PC-3 (cell line): ENCODE data around the gene CASZ1. TPM values are rescaled to one million over a fixed set of nuclear protein-coding genes. Genes with fewer than 3 reads are reported as not detected.

Experiments
- ATAC-seq: fragments of 200-7000 bp; cut with Tn5 transposase; 2 replicates; pipeline ENCODE4 v1.9.1; 2020; ENCODE audit warnings: mild to moderate bottlenecking, moderate library complexity
- BruUV-seq: library from RNA; stranded (reverse); fragments of 400-500 nt; replicated peaks from 2 replicates; lab custom pipeline; 2021; lab: Mats Ljungman, UMichigan
- CTCF ChIA-PET: fragments of 300-600 bp; sonication (Branson Sonifier 250); formaldehyde crosslinking; loops from one replicate; lab custom pipeline; 2022; ENCODE audit warnings: antibody characterized with exemption; lab: Charles Lee
- POLR2A ChIA-PET: fragments of 300-600 bp; sonication (Branson Sonifier 250); formaldehyde crosslinking; loops from one replicate; lab custom pipeline; 2022; ENCODE audit warnings: antibody characterized with exemption; ENCODE audit not compliant: unreplicated experiment; lab: Charles Lee
- DNase-seq: peaks from one replicate; pipeline ENCODE4 v3.0.0-alpha.2; 2015
- H2AFZ ChIP-seq: fragments of 300-600 bp; sonication (generic); 2 replicates; pipeline ENCODE4 v1.6.0; 2016; ENCODE audit warnings: antibody characterized with exemption, low read length
- H3F3A ChIP-seq: fragments of 300-600 bp; sonication (generic); one replicate; pipeline ENCODE4 v1.6.0; 2017; ENCODE audit warnings: antibody characterized with exemption, low read length, control low read depth, mild to moderate bottlenecking; ENCODE audit not compliant: unreplicated experiment
- H3K27ac ChIP-seq: fragments of 300-600 bp; sonication (generic); 2 replicates; pipeline ENCODE4 v1.5.1; 2016; ENCODE audit warnings: mild to moderate bottlenecking, low read length
- H3K27me3 ChIP-seq: fragments of 300-600 bp; sonication (generic); 2 replicates; pipeline ENCODE4 v1.6.1; 2016; ENCODE audit warnings: low read length, mixed read lengths
- H3K36me3 ChIP-seq: fragments of 300-600 bp; sonication (generic); 2 replicates; pipeline ENCODE4 v1.6.1; 2016; ENCODE audit warnings: low read depth, mixed run types, low read length, mixed read lengths
- H3K4me1 ChIP-seq: fragments of 300-600 bp; sonication (generic); 2 replicates; pipeline ENCODE4 v1.5.1; 2016; ENCODE audit warnings: low read length; ENCODE audit not compliant: insufficient read depth
- H3K4me2 ChIP-seq: fragments of 300-600 bp; sonication (generic); 2 replicates; pipeline ENCODE4 v1.6.0; 2016; ENCODE audit warnings: low read length
- H3K4me3 ChIP-seq: fragments of 300-600 bp; sonication (generic); 2 replicates; pipeline ENCODE4 v1.5.1; 2016; ENCODE audit warnings: mild to moderate bottlenecking, low read length, mixed read lengths
- H3K79me2 ChIP-seq: fragments of 300-600 bp; sonication (generic); 2 replicates; pipeline ENCODE4 v1.6.1; 2017; ENCODE audit warnings: low read length, mixed read lengths
- H3K9ac ChIP-seq: fragments of 300-600 bp; sonication (generic); 2 replicates; pipeline ENCODE4 v1.6.0; 2016; ENCODE audit warnings: mild to moderate bottlenecking, low read length
- H3K9me2 ChIP-seq: fragments of 300-600 bp; sonication (generic); replicated peaks from 2 replicates; pipeline ENCODE4 v1.6.1; 2016; ENCODE audit warnings: mixed run types, low read length, mixed read lengths
- H3K9me3 ChIP-seq: fragments of 300-600 bp; sonication (generic); 2 replicates; pipeline ENCODE4 v1.6.1; 2016; ENCODE audit warnings: low read length, mixed read lengths
- H4K20me1 ChIP-seq: fragments of 300-600 bp; sonication (generic); 2 replicates; pipeline ENCODE4 v1.6.1; 2016; ENCODE audit warnings: low read length, mixed read lengths
- CTCF ChIP-seq: fragments of 300-600 bp; sonication (generic); conservative IDR thresholded peaks from 2 replicates; pipeline ENCODE4 v1.5.1; 2017; ENCODE audit warnings: antibody characterized with exemption, low read depth, mild to moderate bottlenecking, low read length
- EZH2 ChIP-seq: fragments of 300-600 bp; sonication (generic); IDR thresholded peaks from one replicate; pipeline ENCODE4 v1.6.1; 2017; ENCODE audit warnings: antibody characterized with exemption, mild to moderate bottlenecking, low read length; ENCODE audit not compliant: unreplicated experiment
- EZH2phosphoT487 ChIP-seq: fragments of 300-600 bp; sonication (generic); IDR thresholded peaks from 2 replicates; pipeline ENCODE4 v1.6.1; 2018; ENCODE audit warnings: mild to moderate bottlenecking, antibody characterized with exemption, low read length, borderline replicate concordance
- intact Hi-C: fragments of 100-400 bp; cut with micrococcal nuclease; formaldehyde crosslinking; loops from 2 replicates; pipeline ENCODE4 v1.9.0; 2023
- total RNA-seq: library from RNA; depleted of rRNA; stranded (reverse); fragments of >200 nt; gene quantifications from 2 replicates; pipeline ENCODE4 v1.2.3, GENCODE V29; 2014

Gene CASZ1
- total RNA-seq, 1 experiment from 2014 or later, result 12.8 TPM

- Histone ChIP-seq H3K9me2 (no peaks in the 10 kb centered on the region), H3K27ac (no peak overlapping the region), H3F3A (no peaks in the 10 kb centered on the region), H3K79me2 (no peaks in the 10 kb centered on the region), H4K20me1 (no peaks in the 10 kb centered on the region), H3K4me2 (no peak overlapping the region), H3K9me3 (no peaks in the 10 kb centered on the region), H2AFZ (no peak overlapping the region), H3K9ac (no peak overlapping the region), H3K36me3 (no peaks in the 10 kb centered on the region), H3K4me1 (peaks cover 4% of the 10 kb centered on the region), H3K27me3 (no peaks in the 10 kb centered on the region), H3K4me3 (no peak overlapping the region)
- TF ChIP-seq CTCF, result no peak
- no peak for TF ChIP-seq EZH2phosphoT487
- no peak for TF ChIP-seq EZH2
- intact Hi-C loops, result no loop called here
- ATAC-seq (no peak), DNase-seq (no peak)
- ChIA-PET CTCF (no interaction called here), POLR2A (no interaction called here)
- no TSS peak for BruUV-seq
These were observed 41.7 kb downstream of the CASZ1 start for GRCh38 chr1:10754568-10755329.

GRCh38 chr1:10753299-10753698, 43.1 kb downstream of the CASZ1 start:
- ATAC-seq, result no peak
- POLR2A ChIA-PET, result no interaction called here
- Histone ChIP-seq H3K9me3 (no peaks in the 10 kb centered on the region), H4K20me1 (no peaks in the 10 kb centered on the region), H3K9me2 (no peaks in the 10 kb centered on the region), H3K4me3 (no peak overlapping the region), H3K9ac (no peak overlapping the region), H3K79me2 (no peaks in the 10 kb centered on the region), H3K27me3 (no peaks in the 10 kb centered on the region), H3K36me3 (no peaks in the 10 kb centered on the region), H3K4me2 (no peak overlapping the region), H3K4me1 (no peaks in the 10 kb centered on the region), H3F3A (no peaks in the 10 kb centered on the region), H2AFZ (no peak overlapping the region), H3K27ac (no peak overlapping the region)
- intact Hi-C loops, result no loop called here
- DNase-seq, result no peak
- CTCF ChIA-PET, result no interaction called here
- TF ChIP-seq EZH2 (no peak), CTCF (no peak), EZH2phosphoT487 (no peak)
- no TSS peak for BruUV-seq

- no peak overlapping the region for H3K4me2 ChIP-seq
- H3K9me3 ChIP-seq, result no peaks in the 10 kb centered on the region
- POLR2A ChIA-PET, result no interaction called here
- no peaks in the 10 kb centered on the region for H4K20me1 ChIP-seq
- CTCF ChIA-PET, result no interaction called here
- no peaks in the 10 kb centered on the region for H3K9me2 ChIP-seq
- H3K4me1 ChIP-seq, result no peaks in the 10 kb centered on the region
- H3K79me2 ChIP-seq, result no peaks in the 10 kb centered on the region
- TF ChIP-seq EZH2phosphoT487 (no peak), EZH2 (no peak), CTCF (no peak)
- no peaks in the 10 kb centered on the region for H3K36me3 ChIP-seq
- H3K27ac ChIP-seq, result no peak overlapping the region
- no peak overlapping the region for H3K4me3 ChIP-seq
- H3K27me3 ChIP-seq, result no peaks in the 10 kb centered on the region
- no peak overlapping the region for H3K9ac ChIP-seq
- ATAC-seq (no peak), DNase-seq (no peak)
- no peaks in the 10 kb centered on the region for H3F3A ChIP-seq
- no TSS peak for BruUV-seq
- H2AFZ ChIP-seq, result no peak overlapping the region
- intact Hi-C loops, result no loop called here
These were observed 44.8 kb downstream of the CASZ1 start for GRCh38 chr1:10751561-10752085.
